ENCODE measurements around the gene CREB3L2.
A peak's percentile ranks its signal among the peaks of the same experiment; 100 is the strongest.

CREB3L2 gene

DNA sequence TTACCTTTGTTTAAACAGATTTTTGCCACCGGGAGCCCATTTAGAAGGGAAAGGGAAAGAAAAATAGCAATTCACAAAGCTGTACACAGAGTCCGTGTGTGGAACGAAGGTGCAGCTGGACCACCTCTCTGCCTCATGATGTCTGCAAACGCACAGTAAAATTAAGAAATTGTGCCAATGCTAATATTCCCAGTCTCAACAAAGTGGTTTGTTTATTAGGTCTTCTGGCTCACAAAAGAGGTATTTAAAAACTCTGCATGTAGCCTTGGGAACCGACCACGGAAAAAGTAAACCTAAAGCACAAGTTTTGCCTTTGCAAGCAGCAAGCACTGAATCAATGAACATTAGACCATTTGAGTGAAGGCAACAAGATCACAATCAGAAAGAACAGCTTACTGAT lies 57.7 kb downstream of the CREB3L2 start:
- Histone ChIP-seq H3K4me2 (ENCODE audit: low read length) (no peak overlapping the region), H3K79me2 (ENCODE audit: control insufficient read depth, insufficient read depth, low read length, poor library complexity) (peaks cover 13% of the 10 kb centered on the region), H3K4me1 (ENCODE audit: control insufficient read depth in 1 of 2, insufficient read depth in 2 of 2, low read length in 2 of 2) (peaks cover 6 to 25% of the 10 kb centered on the region in 2 experiments), H4K8ac (ENCODE audit: low read depth, low read length) (no peak overlapping the region), H3K9me3 (ENCODE audit: insufficient read depth, low read depth, low read length) (no peaks in the 10 kb centered on the region), H3K9ac (ENCODE audit: low read length) (no peak overlapping the region), H2AK5ac (ENCODE audit: low read length) (no peak overlapping the region), H2BK120ac (ENCODE audit: insufficient read depth, low read length, poor library complexity) (no peak overlapping the region), H3K18ac (ENCODE audit: low read length) (no peak overlapping the region), H2AFZ (ENCODE audit: insufficient read depth, low read length, poor library complexity) (no peak overlapping the region), H3K4ac (ENCODE audit: low read depth, low read length) (no peak overlapping the region), H3K27ac (ENCODE audit: low read depth, low read length) (no peak overlapping the region), H2BK12ac (ENCODE audit: low read length) (no peak overlapping the region), H3K4me3 (ENCODE audit: low read depth, low read length) (no peak overlapping the region), H3K23ac (ENCODE audit: low read length) (no peak overlapping the region), H4K12ac (ENCODE audit: low read depth, low read length) (no peak overlapping the region), H3K27me3 (ENCODE audit: insufficient read depth, low read length) (no peaks in the 10 kb centered on the region), H3K36me3 (ENCODE audit: control insufficient read depth in 1 of 2, insufficient read depth in 2 of 2, low read length in 2 of 2) (peaks cover 0 to 9% of the 10 kb centered on the region in 2 experiments), H2BK5ac (ENCODE audit: low read depth, low read length, poor library complexity) (no peak overlapping the region), H4K91ac (ENCODE audit: low read depth, low read length) (no peak overlapping the region), H3K79me1 (ENCODE audit: low read length) (no peaks in the 10 kb centered on the region), H3K14ac (ENCODE audit: low read length) (no peak overlapping the region)
- peak in 1 of 2 donors; percentile 51 for DNase-seq
- no CpG with 5 or more reads among the region's 6 CpGs for WGBS (ENCODE audit: extremely low coverage, insufficient coverage, insufficient read length)

DNA sequence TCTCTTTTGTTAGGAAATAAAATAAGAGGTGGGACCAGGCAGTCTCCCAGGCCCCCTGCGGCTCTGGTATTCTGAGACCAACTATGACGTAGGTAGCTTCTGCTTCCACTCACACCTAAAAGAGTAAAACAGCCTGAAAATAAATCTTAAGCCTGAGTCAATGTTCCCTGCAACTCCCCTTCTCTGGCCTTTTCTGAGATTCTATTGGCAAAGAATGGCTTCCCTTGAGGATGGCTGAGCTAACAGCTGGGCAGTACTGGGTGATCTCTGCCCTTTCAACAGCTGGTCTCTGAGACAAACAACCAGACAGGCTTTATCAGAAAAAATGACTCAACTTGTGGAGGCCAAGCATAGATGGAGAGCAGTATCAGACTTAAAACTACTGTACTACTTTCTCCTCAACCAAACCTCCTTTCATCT lies 58.7 kb downstream of the CREB3L2 start:
- H3K4me2 ChIP-seq (ENCODE audit: low read length) = no peak overlapping the region
- no peak overlapping the region for H4K91ac ChIP-seq (ENCODE audit: low read depth, low read length)
- peak in 1 of 2 donors; percentile 77 for DNase-seq
- no peak overlapping the region for H2AK5ac ChIP-seq (ENCODE audit: low read length)
- H3K27me3 ChIP-seq (ENCODE audit: insufficient read depth, low read length) = no peaks in the 10 kb centered on the region
- H3K23ac ChIP-seq (ENCODE audit: low read length) = no peak overlapping the region
- H3K27ac ChIP-seq (ENCODE audit: low read depth, low read length) = no peak overlapping the region
- peaks cover 0 to 9% of the 10 kb centered on the region in 2 experiments for H3K36me3 ChIP-seq (ENCODE audit: control insufficient read depth in 1 of 2, insufficient read depth in 2 of 2, low read length in 2 of 2)
- no peak overlapping the region for H2AFZ ChIP-seq (ENCODE audit: insufficient read depth, low read length, poor library complexity)
- no peak overlapping the region for H2BK5ac ChIP-seq (ENCODE audit: low read depth, low read length, poor library complexity)
- no peak overlapping the region for H3K4me3 ChIP-seq (ENCODE audit: low read depth, low read length)
- no CpG with 5 or more reads among the region's 2 CpGs for WGBS (ENCODE audit: extremely low coverage, insufficient coverage, insufficient read length)
- H4K8ac ChIP-seq (ENCODE audit: low read depth, low read length) = no peak overlapping the region
- no peak overlapping the region for H3K14ac ChIP-seq (ENCODE audit: low read length)
- H3K9ac ChIP-seq (ENCODE audit: low read length) = no peak overlapping the region
- H3K4ac ChIP-seq (ENCODE audit: low read depth, low read length) = peak overlapping the region; percentile 75
- no peak overlapping the region for H4K12ac ChIP-seq (ENCODE audit: low read depth, low read length)
- no peak overlapping the region for H3K18ac ChIP-seq (ENCODE audit: low read length)
- no peaks in the 10 kb centered on the region for H3K9me3 ChIP-seq (ENCODE audit: insufficient read depth, low read depth, low read length)
- peaks cover 14% of the 10 kb centered on the region for H3K79me2 ChIP-seq (ENCODE audit: control insufficient read depth, insufficient read depth, low read length, poor library complexity)
- H2BK12ac ChIP-seq (ENCODE audit: low read length) = no peak overlapping the region
- H2BK120ac ChIP-seq (ENCODE audit: insufficient read depth, low read length, poor library complexity) = no peak overlapping the region
- peaks cover 6 to 25% of the 10 kb centered on the region in 2 experiments for H3K4me1 ChIP-seq (ENCODE audit: control insufficient read depth in 1 of 2, insufficient read depth in 2 of 2, low read length in 2 of 2)
- no peaks in the 10 kb centered on the region for H3K79me1 ChIP-seq (ENCODE audit: low read length)

DNA sequence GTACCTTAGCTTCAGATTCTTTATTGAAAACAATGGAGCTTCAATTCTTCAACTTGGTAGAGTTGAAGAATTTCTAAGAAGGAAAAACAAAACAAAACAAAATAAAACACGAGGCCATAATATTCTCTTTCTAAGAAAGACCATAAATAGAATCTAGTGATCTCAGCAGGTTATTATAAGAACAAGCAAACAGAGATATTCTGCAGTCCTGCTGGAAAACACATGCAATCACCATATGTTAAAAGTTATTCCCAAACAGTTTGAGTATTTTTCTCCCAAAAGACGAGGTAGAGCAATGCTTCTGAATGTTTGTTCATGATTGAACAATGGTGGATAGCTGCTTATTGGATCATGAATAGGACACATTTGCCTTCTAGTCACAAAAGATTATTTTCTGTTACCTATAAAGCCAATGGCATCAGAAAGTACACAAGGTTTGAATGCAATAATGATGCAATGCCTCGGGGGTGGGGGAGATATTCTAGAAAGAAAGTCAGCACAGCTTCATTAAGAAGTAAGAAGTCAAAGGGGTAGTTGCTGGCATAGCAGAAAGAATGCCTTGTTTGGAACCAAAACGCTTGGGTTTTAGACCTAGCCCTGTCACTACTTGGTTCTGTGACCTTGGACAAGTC lies 59.3 kb downstream of the CREB3L2 start:
- Histone ChIP-seq H3K4me2 (ENCODE audit: low read length) (no peak overlapping the region), H3K79me1 (ENCODE audit: low read length) (no peaks in the 10 kb centered on the region), H3K9ac (ENCODE audit: low read length) (no peak overlapping the region), H2AFZ (ENCODE audit: insufficient read depth, low read length, poor library complexity) (no peak overlapping the region), H4K91ac (ENCODE audit: low read depth, low read length) (no peak overlapping the region), H2BK120ac (ENCODE audit: insufficient read depth, low read length, poor library complexity) (no peak overlapping the region), H3K27ac (ENCODE audit: low read depth, low read length) (no peak overlapping the region), H4K12ac (ENCODE audit: low read depth, low read length) (no peak overlapping the region), H3K4me1 (ENCODE audit: control insufficient read depth in 1 of 2, insufficient read depth in 2 of 2, low read length in 2 of 2) (peaks cover 6 to 23% of the 10 kb centered on the region in 2 experiments), H2BK12ac (ENCODE audit: low read length) (no peak overlapping the region), H3K14ac (ENCODE audit: low read length) (no peak overlapping the region), H3K4me3 (ENCODE audit: low read depth, low read length) (no peak overlapping the region), H3K18ac (ENCODE audit: low read length) (no peak overlapping the region), H3K9me3 (ENCODE audit: insufficient read depth, low read depth, low read length) (no peaks in the 10 kb centered on the region), H3K79me2 (ENCODE audit: control insufficient read depth, insufficient read depth, low read length, poor library complexity) (peaks cover 12% of the 10 kb centered on the region), H3K23ac (ENCODE audit: low read length) (no peak overlapping the region), H3K4ac (ENCODE audit: low read depth, low read length) (peak overlapping the region; percentile 75), H4K8ac (ENCODE audit: low read depth, low read length) (no peak overlapping the region), H2AK5ac (ENCODE audit: low read length) (no peak overlapping the region), H2BK5ac (ENCODE audit: low read depth, low read length, poor library complexity) (no peak overlapping the region), H3K27me3 (ENCODE audit: insufficient read depth, low read length) (no peaks in the 10 kb centered on the region), H3K36me3 (ENCODE audit: control insufficient read depth in 1 of 2, insufficient read depth in 2 of 2, low read length in 2 of 2) (peaks cover 0 to 9% of the 10 kb centered on the region in 2 experiments)
- DNase-seq = no peak
- WGBS (ENCODE audit: extremely low coverage, insufficient coverage, insufficient read length) = no CpG with 5 or more reads among the region's 4 CpGs

DNA sequence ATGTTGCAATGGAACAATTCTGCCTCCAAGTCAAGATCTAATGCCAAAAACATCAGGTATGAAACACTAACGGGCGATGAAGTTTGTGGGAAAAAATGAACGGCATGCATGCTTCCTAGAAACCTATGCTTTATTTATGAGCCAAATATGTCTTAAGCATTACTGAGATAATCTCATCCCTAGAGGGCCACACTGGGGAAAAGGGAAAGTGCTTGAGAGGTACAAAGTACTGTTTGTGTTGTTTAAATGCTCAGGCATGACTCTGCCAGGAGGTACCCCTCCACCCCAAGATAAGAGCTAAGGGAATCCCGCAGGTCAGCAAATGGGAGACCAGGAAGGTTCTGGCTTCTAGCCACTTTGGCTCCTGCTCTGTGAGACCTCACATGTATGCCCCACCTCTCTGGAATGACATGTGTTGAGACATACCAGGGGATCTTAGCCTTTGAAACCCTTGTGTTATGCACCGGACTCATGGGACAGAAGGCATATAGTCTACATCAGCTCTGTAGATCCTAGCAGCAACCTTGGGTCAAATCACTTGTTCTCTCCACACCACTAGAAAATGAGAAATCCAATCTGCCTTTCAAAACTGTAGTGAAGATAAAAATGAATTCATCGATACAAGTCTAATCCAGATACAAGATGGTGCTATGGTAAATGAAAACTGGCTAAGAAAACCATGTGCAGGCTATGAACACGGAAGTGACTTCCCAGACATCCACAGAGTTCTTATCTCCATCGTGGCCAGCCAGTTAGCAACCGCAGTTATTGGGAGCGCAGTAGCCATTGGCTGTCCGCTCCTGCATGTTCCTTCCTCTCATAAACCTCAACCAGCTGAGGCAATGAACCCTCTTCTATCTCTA lies 61.0 kb downstream of the CREB3L2 start:
- H3K14ac ChIP-seq (ENCODE audit: low read length) = no peak overlapping the region
- no peaks in the 10 kb centered on the region for H3K27me3 ChIP-seq (ENCODE audit: insufficient read depth, low read length)
- H3K18ac ChIP-seq (ENCODE audit: low read length) = no peak overlapping the region
- no peak overlapping the region for H3K27ac ChIP-seq (ENCODE audit: low read depth, low read length)
- H2AFZ ChIP-seq (ENCODE audit: insufficient read depth, low read length, poor library complexity) = peak overlapping the region; percentile 25
- H3K4ac ChIP-seq (ENCODE audit: low read depth, low read length) = peak overlapping the region; percentile 48
- no peak overlapping the region for H2BK5ac ChIP-seq (ENCODE audit: low read depth, low read length, poor library complexity)
- no peak overlapping the region for H2BK12ac ChIP-seq (ENCODE audit: low read length)
- no peak overlapping the region for H3K4me3 ChIP-seq (ENCODE audit: low read depth, low read length)
- H3K79me1 ChIP-seq (ENCODE audit: low read length) = peaks cover 4% of the 10 kb centered on the region
- no peak overlapping the region for H4K8ac ChIP-seq (ENCODE audit: low read depth, low read length)
- no peaks in the 10 kb centered on the region for H3K9me3 ChIP-seq (ENCODE audit: insufficient read depth, low read depth, low read length)
- H3K4me2 ChIP-seq (ENCODE audit: low read length) = peak overlapping the region; percentile 22
- peaks cover 0 to 7% of the 10 kb centered on the region in 2 experiments for H3K36me3 ChIP-seq (ENCODE audit: control insufficient read depth in 1 of 2, insufficient read depth in 2 of 2, low read length in 2 of 2)
- no peak overlapping the region for H4K91ac ChIP-seq (ENCODE audit: low read depth, low read length)
- no peak overlapping the region for H2AK5ac ChIP-seq (ENCODE audit: low read length)
- whole genome bisulfite sequencing (ENCODE audit: extremely low coverage, insufficient coverage, insufficient read length) = no CpG with 5 or more reads among the region's 11 CpGs
- peak; percentile 91 to 93 for DNase-seq
- no peak overlapping the region for H3K23ac ChIP-seq (ENCODE audit: low read length)
- H2BK120ac ChIP-seq (ENCODE audit: insufficient read depth, low read length, poor library complexity) = no peak overlapping the region
- H3K9ac ChIP-seq (ENCODE audit: low read length) = no peak overlapping the region
- H3K79me2 ChIP-seq (ENCODE audit: control insufficient read depth, insufficient read depth, low read length, poor library complexity) = peaks cover 12% of the 10 kb centered on the region
- H3K4me1 ChIP-seq (ENCODE audit: control insufficient read depth in 1 of 2, insufficient read depth in 2 of 2, low read length in 2 of 2) = peaks cover 20 to 34% of the 10 kb centered on the region in 2 experiments
- H4K12ac ChIP-seq (ENCODE audit: low read depth, low read length) = no peak overlapping the region
